ENCODE measurements around the gene DOK5.

The DOK5 gene

GRCh38 chr20:54545676-54546358 is 70.4 kb downstream of the DOK5 start:
- no peaks in the 10 kb centered on the region for H3K4me1 ChIP-seq (ENCODE audit: control insufficient read depth, low read length)
- no peak overlapping the region for H3K4me3 ChIP-seq (ENCODE audit: low read length)
- no peaks in the 10 kb centered on the region for H3K79me2 ChIP-seq (ENCODE audit: control insufficient read depth, low read length)
- H3K36me3 ChIP-seq (ENCODE audit: control insufficient read depth, low read length): no peaks in the 10 kb centered on the region
- H3K27ac ChIP-seq (ENCODE audit: low read depth, low read length): no peak overlapping the region
- H3K27me3 ChIP-seq (ENCODE audit: control insufficient read depth, low read length): no peaks in the 10 kb centered on the region
- TF ChIP-seq CTCF (IDR thresholded peaks at IDR 0.05; ENCODE audit: low read depth, low read length, poor library complexity, severe bottlenecking) (no peak), EZH2phosphoT487 (IDR thresholded peaks at IDR 0.05; ENCODE audit: borderline replicate concordance, low read length) (no peak)
- H3K4me2 ChIP-seq (ENCODE audit: low read length): no peak overlapping the region
- H4K20me1 ChIP-seq (ENCODE audit: control insufficient read depth, insufficient read depth, low read depth, low read length): no peaks in the 10 kb centered on the region
- no peaks in the 10 kb centered on the region for H3F3A ChIP-seq (ENCODE audit: control insufficient read depth, insufficient read depth)
- no peaks in the 10 kb centered on the region for H3K9me2 ChIP-seq (replicated peaks; ENCODE audit: control insufficient read depth, low read length)
- H3K9me3 ChIP-seq (ENCODE audit: control insufficient read depth, insufficient read depth, low read length): no peaks in the 10 kb centered on the region

- H3K4me2 ChIP-seq (ENCODE audit: low read length): no peak overlapping the region
- H3K79me2 ChIP-seq (ENCODE audit: control insufficient read depth, low read length): no peaks in the 10 kb centered on the region
- H3K9me2 ChIP-seq (replicated peaks; ENCODE audit: control insufficient read depth, low read length): no peaks in the 10 kb centered on the region
- no peaks in the 10 kb centered on the region for H3F3A ChIP-seq (ENCODE audit: control insufficient read depth, insufficient read depth)
- no peaks in the 10 kb centered on the region for H3K36me3 ChIP-seq (ENCODE audit: control insufficient read depth, low read length)
- no peak overlapping the region for H3K4me3 ChIP-seq (ENCODE audit: low read length)
- no peaks in the 10 kb centered on the region for H4K20me1 ChIP-seq (ENCODE audit: control insufficient read depth, insufficient read depth, low read depth, low read length)
- TF ChIP-seq CTCF (IDR thresholded peaks at IDR 0.05; ENCODE audit: low read depth, low read length, poor library complexity, severe bottlenecking) (no peak), EZH2phosphoT487 (IDR thresholded peaks at IDR 0.05; ENCODE audit: borderline replicate concordance, low read length) (no peak)
- H3K4me1 ChIP-seq (ENCODE audit: control insufficient read depth, low read length): no peaks in the 10 kb centered on the region
- no peaks in the 10 kb centered on the region for H3K9me3 ChIP-seq (ENCODE audit: control insufficient read depth, insufficient read depth, low read length)
- H3K27ac ChIP-seq (ENCODE audit: low read depth, low read length): no peak overlapping the region
- no peaks in the 10 kb centered on the region for H3K27me3 ChIP-seq (ENCODE audit: control insufficient read depth, low read length)
Observed at GRCh38 chr20:54548849-54549248, 73.5 kb downstream of the DOK5 start.

GRCh38 chr20:54549658-54550326 is 74.4 kb downstream of the DOK5 start:
- H3K79me2 ChIP-seq (ENCODE audit: control insufficient read depth, low read length): no peaks in the 10 kb centered on the region
- TF ChIP-seq CTCF (IDR thresholded peaks at IDR 0.05; ENCODE audit: low read depth, low read length, poor library complexity, severe bottlenecking) (no peak), EZH2phosphoT487 (IDR thresholded peaks at IDR 0.05; ENCODE audit: borderline replicate concordance, low read length) (no peak)
- H3K4me2 ChIP-seq (ENCODE audit: low read length): no peak overlapping the region
- no peaks in the 10 kb centered on the region for H3F3A ChIP-seq (ENCODE audit: control insufficient read depth, insufficient read depth)
- H3K4me1 ChIP-seq (ENCODE audit: control insufficient read depth, low read length): no peaks in the 10 kb centered on the region
- no peaks in the 10 kb centered on the region for H3K36me3 ChIP-seq (ENCODE audit: control insufficient read depth, low read length)
- H3K4me3 ChIP-seq (ENCODE audit: low read length): no peak overlapping the region
- H3K9me2 ChIP-seq (replicated peaks; ENCODE audit: control insufficient read depth, low read length): no peaks in the 10 kb centered on the region
- no peak overlapping the region for H3K27ac ChIP-seq (ENCODE audit: low read depth, low read length)
- H3K9me3 ChIP-seq (ENCODE audit: control insufficient read depth, insufficient read depth, low read length): no peaks in the 10 kb centered on the region
- H3K27me3 ChIP-seq (ENCODE audit: control insufficient read depth, low read length): no peaks in the 10 kb centered on the region
- H4K20me1 ChIP-seq (ENCODE audit: control insufficient read depth, insufficient read depth, low read depth, low read length): no peaks in the 10 kb centered on the region

Measured in DOHH2 (cell line).